Left lung (tissue), 10 donors: ENCODE measurements around the gene FBXO3. TPM values are rescaled to one million over a fixed set of nuclear protein-coding genes. Genes with fewer than 3 reads are reported as not detected.

Source experiments
- ATAC-seq: fragments of 200-7000 bp; cut with Tn5 transposase; one replicate; pipeline ENCODE4 v1.9.1; 2020; ENCODE audit warnings: moderate library complexity
- DNase-seq, 4 donors: peaks; one replicate each; pipeline ENCODE4 v3.0.0-alpha.2; 2013 to 2020
- H3K27ac ChIP-seq, 2 donors: fragments of 200-600 bp; sonication (generic) in 1 of 2; one replicate each; pipeline versions ENCODE4 v1.5.0 to v1.8.0; 2020 to 2021
- H3K27me3 ChIP-seq, 2 donors: fragments of 200-600 bp; sonication (generic) in 1 of 2; one replicate each; pipeline versions ENCODE4 v1.5.0 to v1.8.0; 2020 to 2021
- H3K36me3 ChIP-seq, 2 donors: fragments of 200-600 bp; sonication (generic) in 1 of 2; one replicate each; pipeline versions ENCODE4 v1.5.0 to v1.8.0; 2020 to 2021
- H3K4me1 ChIP-seq, 2 donors: fragments of 200-600 bp; one replicate each; pipeline ENCODE4 v1.8.0; 2021
- H3K4me3 ChIP-seq, 2 donors: fragments of 200-600 bp; sonication (generic) in 1 of 2; one replicate each; pipeline versions ENCODE4 v1.5.0 to v1.8.0; 2020 to 2021; ENCODE audit warnings: mild to moderate bottlenecking in 1 of 2
- H3K9me3 ChIP-seq, 2 donors: fragments of 200-600 bp; sonication (generic) in 1 of 2; one replicate each; pipeline versions ENCODE4 v1.5.0 to v1.8.0; 2020 to 2021
- CTCF ChIP-seq, 2 donors: fragments of 200-600 bp; sonication (generic) in 1 of 2; IDR thresholded peaks; one replicate each; pipeline versions ENCODE4 v1.5.0 to v1.8.0; 2021; ENCODE audit warnings: antibody characterized with exemption in 2 of 2
- intact Hi-C, 2 donors: fragments of 100-400 bp; cut with DNase I; formaldehyde crosslinking; loops; one replicate each; pipeline versions ENCODE4 v1.11.2 to v1.14.2; 2022
- polyA plus RNA-seq, 6 donors: library from polyadenylated mRNA; unstranded; fragments of 120-200 nt; gene quantifications; one replicate each; pipeline ENCODE4 v1.2.1, GENCODE V29; 2013; ENCODE audit not compliant: insufficient read length in 6 of 6
- total RNA-seq, 2 donors: library from RNA; stranded (reverse); fragmentation: NEBNext Ultra II Directional; extraction: Animal tissue kit (Norgen Biotek cat#: 25700); gene quantifications; one replicate each; pipeline ENCODE4 v1.2.1, GENCODE V29; 2021
- donor health status: DM: no; HTN: yes; CAD: no.
- donor health status: DM: no; HTN: no; CAD: no.

FBXO3 gene
- total and polyA plus RNA-seq, 8 donors = 25.9 to 54.8 (median 45.2) TPM

GRCh38 chr11:33775832-33776470 lies 1.6 kb upstream of the FBXO3 start:
- Histone ChIP-seq H3K4me1 (peaks cover 4 to 22% of the 10 kb centered on the region in 2 donors), H3K36me3 (no peaks in the 10 kb centered on the region), H3K4me3 (no peak overlapping the region), H3K27ac (no peak overlapping the region), H3K27me3 (peaks cover 0 to 38% of the 10 kb centered on the region in 2 donors), H3K9me3 (no peaks in the 10 kb centered on the region)
- TF ChIP-seq CTCF (IDR thresholded peaks at IDR 0.05) = no peak
- ATAC-seq = no peak
- DNase-seq = no peak
- intact Hi-C loops = no loop called here

GRCh38 chr11:33775467-33775807 lies 1.1 kb upstream of the FBXO3 start:
- no peak overlapping the region for H3K4me3 ChIP-seq
- no peaks in the 10 kb centered on the region for H3K9me3 ChIP-seq
- H3K36me3 ChIP-seq = peaks cover 0 to under 1% of the 10 kb centered on the region in 2 donors
- intact Hi-C loops = no loop called here
- no peak for TF ChIP-seq CTCF (IDR thresholded peaks at IDR 0.05)
- H3K27ac ChIP-seq = no peak overlapping the region
- peaks cover 4 to 22% of the 10 kb centered on the region in 2 donors for H3K4me1 ChIP-seq
- DNase-seq (no peak), ATAC-seq (no peak)
- H3K27me3 ChIP-seq = peaks cover 0 to 35% of the 10 kb centered on the region in 2 donors

- intact Hi-C loops = no loop called here
- ATAC-seq (peak; percentile 21), DNase-seq (peak in 3 of 4 donors; percentile 42 to 69 (median 42))
- H3K4me3 ChIP-seq = peak overlapping the region; percentile 60 to 97
- peaks cover 4 to 22% of the 10 kb centered on the region in 2 donors for H3K4me1 ChIP-seq
- no peak for TF ChIP-seq CTCF (IDR thresholded peaks at IDR 0.05)
- H3K9me3 ChIP-seq = no peaks in the 10 kb centered on the region
- peak overlapping the region; percentile 54 to 59 for H3K27ac ChIP-seq
- peaks cover 0 to 31% of the 10 kb centered on the region in 2 donors for H3K27me3 ChIP-seq
- peaks cover 0 to 5% of the 10 kb centered on the region in 2 donors for H3K36me3 ChIP-seq
Measured at GRCh38 chr11:33774736-33775466, 581 bp upstream of the FBXO3 start.

- ATAC-seq = peak; percentile 9
- no peak for TF ChIP-seq CTCF (IDR thresholded peaks at IDR 0.05)
- peaks cover 0 to 31% of the 10 kb centered on the region in 2 donors for H3K27me3 ChIP-seq
- peaks cover 0 to 17% of the 10 kb centered on the region in 2 donors for H3K36me3 ChIP-seq
- H3K27ac ChIP-seq = peak overlapping the region; percentile 59 to 66
- H3K9me3 ChIP-seq = no peaks in the 10 kb centered on the region
- H3K4me3 ChIP-seq = peak overlapping the region; percentile 60 to 97
- intact Hi-C loops = no loop called here
- DNase-seq = no peak
- peaks cover 4 to 22% of the 10 kb centered on the region in 2 donors for H3K4me1 ChIP-seq
Measured at GRCh38 chr11:33773404-33773986, 825 bp downstream of the FBXO3 start.

- TF ChIP-seq CTCF (IDR thresholded peaks at IDR 0.05) = no peak
- Histone ChIP-seq H3K27ac (no peak overlapping the region), H3K27me3 (peaks cover 0 to 29% of the 10 kb centered on the region in 2 donors), H3K4me3 (peak overlapping the region in 1 of 2 donors; percentile 60), H3K9me3 (no peaks in the 10 kb centered on the region), H3K36me3 (peaks cover 0 to 23% of the 10 kb centered on the region in 2 donors), H3K4me1 (peaks cover 4 to 22% of the 10 kb centered on the region in 2 donors)
- DNase-seq = no peak
- intact Hi-C loops = no loop called here
- ATAC-seq = no peak
Measured at GRCh38 chr11:33772870-33773269, 1.4 kb downstream of the FBXO3 start.
